Effector memory CD4-positive, alpha-beta T cell (primary cell): ENCODE data around the gene MYO3A.

Experiments
- DNase-seq, 3 donors: peaks; one replicate each; pipeline ENCODE4 v3.0.0-alpha.2; 2020
- H3K27ac ChIP-seq: 2 replicates; pipeline ENCODE4 v1.7.0; 2013; ENCODE audit warnings: mild to moderate bottlenecking, low read length, moderate library complexity; ENCODE audit not compliant: insufficient read depth, poor library complexity, severe bottlenecking
- H3K27me3 ChIP-seq: replicated peaks from 2 replicates; pipeline ENCODE4 v1.7.0; 2013; ENCODE audit warnings: mild to moderate bottlenecking, low read length; ENCODE audit not compliant: insufficient read depth, control insufficient read depth, poor library complexity, severe bottlenecking
- H3K36me3 ChIP-seq: 2 replicates; pipeline ENCODE4 v1.7.0; 2013; ENCODE audit warnings: mild to moderate bottlenecking, low read length, moderate library complexity; ENCODE audit not compliant: control insufficient read depth, insufficient read depth
- H3K4me1 ChIP-seq: 2 replicates; pipeline ENCODE4 v1.7.0; 2013; ENCODE audit warnings: low read length, mild to moderate bottlenecking; ENCODE audit not compliant: control insufficient read depth, insufficient read depth, poor library complexity, severe bottlenecking
- H3K4me3 ChIP-seq: 2 replicates; pipeline ENCODE4 v1.7.0; 2013; ENCODE audit warnings: low read length, low read depth, mild to moderate bottlenecking; ENCODE audit not compliant: insufficient read depth, poor library complexity, severe bottlenecking
- H3K9me3 ChIP-seq: 2 replicates; pipeline ENCODE4 v1.7.0; 2013; ENCODE audit warnings: mild to moderate bottlenecking, low read length, moderate library complexity; ENCODE audit not compliant: control insufficient read depth

MYO3A gene

GRCh38 chr10:26238378-26238777 lies 304.3 kb downstream of the MYO3A start:
- no peak overlapping the region for H3K4me3 ChIP-seq
- no peaks in the 10 kb centered on the region for H3K4me1 ChIP-seq
- no peaks in the 10 kb centered on the region for H3K9me3 ChIP-seq
- DNase-seq = no peak
- H3K27me3 ChIP-seq = no peaks in the 10 kb centered on the region
- H3K36me3 ChIP-seq = no peaks in the 10 kb centered on the region
- H3K27ac ChIP-seq = no peak overlapping the region

- H3K9me3 ChIP-seq = no peaks in the 10 kb centered on the region
- DNase-seq = no peak
- H3K36me3 ChIP-seq = no peaks in the 10 kb centered on the region
- no peak overlapping the region for H3K27ac ChIP-seq
- H3K4me1 ChIP-seq = no peaks in the 10 kb centered on the region
- no peak overlapping the region for H3K4me3 ChIP-seq
- no peaks in the 10 kb centered on the region for H3K27me3 ChIP-seq
These were observed 308.8 kb downstream of the MYO3A start for GRCh38 chr10:26242706-26243350.

- Histone ChIP-seq H3K9me3 (no peaks in the 10 kb centered on the region), H3K27ac (no peak overlapping the region), H3K36me3 (no peaks in the 10 kb centered on the region), H3K4me1 (no peaks in the 10 kb centered on the region), H3K27me3 (no peaks in the 10 kb centered on the region), H3K4me3 (no peak overlapping the region)
- no peak for DNase-seq
These were observed 309.3 kb downstream of the MYO3A start for GRCh38 chr10:26243351-26243720.

GRCh38 chr10:26249681-26250080 lies 315.7 kb downstream of the MYO3A start:
- Histone ChIP-seq H3K27ac (no peak overlapping the region), H3K4me3 (no peak overlapping the region), H3K36me3 (no peaks in the 10 kb centered on the region), H3K9me3 (no peaks in the 10 kb centered on the region), H3K4me1 (no peaks in the 10 kb centered on the region), H3K27me3 (no peaks in the 10 kb centered on the region)
- no peak for DNase-seq

GRCh38 chr10:26251925-26252324 lies 317.9 kb downstream of the MYO3A start:
- Histone ChIP-seq H3K27me3 (no peaks in the 10 kb centered on the region), H3K36me3 (no peaks in the 10 kb centered on the region), H3K4me3 (no peak overlapping the region), H3K4me1 (no peaks in the 10 kb centered on the region), H3K27ac (no peak overlapping the region), H3K9me3 (no peaks in the 10 kb centered on the region)
- DNase-seq = no peak

GRCh38 chr10:26254616-26255015 lies 320.6 kb downstream of the MYO3A start:
- H3K27me3 ChIP-seq = no peaks in the 10 kb centered on the region
- no peak for DNase-seq
- H3K9me3 ChIP-seq = no peaks in the 10 kb centered on the region
- no peak overlapping the region for H3K4me3 ChIP-seq
- no peaks in the 10 kb centered on the region for H3K4me1 ChIP-seq
- H3K36me3 ChIP-seq = no peaks in the 10 kb centered on the region
- no peak overlapping the region for H3K27ac ChIP-seq

GRCh38 chr10:26259341-26259740 lies 325.3 kb downstream of the MYO3A start:
- DNase-seq = no peak
- H3K4me3 ChIP-seq = no peak overlapping the region
- H3K36me3 ChIP-seq = no peaks in the 10 kb centered on the region
- H3K27ac ChIP-seq = no peak overlapping the region
- H3K4me1 ChIP-seq = no peaks in the 10 kb centered on the region
- no peaks in the 10 kb centered on the region for H3K27me3 ChIP-seq
- no peaks in the 10 kb centered on the region for H3K9me3 ChIP-seq
